Adrenal gland (tissue), 12 donors: ENCODE measurements around the gene TMEM33. TPM values are rescaled to one million over a fixed set of nuclear protein-coding genes. Genes with fewer than 3 reads are reported as not detected.
A peak's percentile ranks its signal among the peaks of the same experiment; 100 is the strongest.

ENCODE experiments used
- DNase-seq, 7 donors: peaks; one replicate each; pipeline ENCODE4 v3.0.0-alpha.2; 2019 to 2020
- H3K27ac ChIP-seq, 5 donors: fragments of 200-600 bp; sonication (generic) in 4 of 5; 1 replicate in 3 of 5; 2 replicates in 2 of 5; pipeline versions ENCODE4 v1.5.1 to v1.8.0; 2016 to 2020; ENCODE audit warnings: mild to moderate bottlenecking in 1 of 5
- H3K27me3 ChIP-seq: fragments of 200-600 bp; 2 replicates; pipeline ENCODE4 v1.8.0; 2021
- H3K36me3 ChIP-seq, 2 donors: fragments of 200-600 bp; replicated peaks in 1 of 2; 1 replicate in 1 of 2; 2 replicates in 1 of 2; pipeline versions ENCODE4 v1.5.1 to v1.8.0; 2018 to 2022
- H3K4me1 ChIP-seq, 2 donors: fragments of 200-600 bp; replicated peaks in 1 of 2; 1 replicate in 1 of 2; 2 replicates in 1 of 2; pipeline versions ENCODE4 v1.5.1 to v1.8.0; 2018 to 2021
- H3K4me3 ChIP-seq, 4 donors: fragments of 200-600 bp; sonication (generic) in 3 of 4; one replicate each; pipeline ENCODE4 v1.5.1; 2016 to 2018
- H3K9me3 ChIP-seq, 3 donors: fragments of 200-600 bp; sonication (generic) in 1 of 3; replicated peaks in 1 of 3; 1 replicate in 2 of 3; 2 replicates in 1 of 3; pipeline versions ENCODE4 v1.5.1 to v1.8.0; 2016 to 2021
- POLR2A ChIP-seq, 2 donors: fragments of 450-650 bp; IDR thresholded peaks; one replicate each; pipeline ENCODE4 v1.6.1; 2017; ENCODE audit warnings: antibody characterized with exemption in 2 of 2, mild to moderate bottlenecking in 2 of 2, moderate library complexity in 1 of 2
- WGBS, 4 donors: extraction: QIAGEN DNeasy Blood & Tissue Kit in 2 of 4; methylation state at CpG; one replicate each; pipeline versions ENCODE4 v1.1.5 to v1.1.7; 2013 to 2017; 5-methylcytosine and 5-hydroxymethylcytosine counted together
- intact Hi-C, 2 donors: fragments of 100-400 bp; cut with DNase I; formaldehyde crosslinking; loops; one replicate each; pipeline versions ENCODE4 v1.14.1 to v1.15.0; 2022 to 2023
- polyA plus RNA-seq, 3 donors: library from polyadenylated mRNA; stranded (reverse); fragments of 200-250 nt in 2 of 3; fragments of 350-450 nt in 1 of 3; fragmentation: Illumina TruSeq in 1 of 3; extraction: RNeasy Lipid Tissue Mini Kit (QIAGEN cat#74804) in 1 of 3; gene quantifications; one replicate each; pipeline ENCODE4 v1.2.3, GENCODE V29; 2013 to 2014
- total RNA-seq, 9 donors: library from RNA; depleted of rRNA in 4 of 9; stranded (reverse); fragments of >200 nt in 4 of 9; fragments of 120-200 nt in 1 of 9; fragmentation: NEBNext Ultra II Directional in 1 of 9; extraction: Animal tissue kit (Norgen Biotek cat#: 25700) in 1 of 9; gene quantifications; one replicate each; pipeline versions ENCODE4 v1.1.0 to v1.2.4, GENCODE V29; 2013 to 2023
- TF ChIP-seq, protein P1 (sequence below), 6 experiments: fragments of 450-650 bp in 4 of 6; fragments of 200-600 bp in 2 of 6; sonication (generic) in 1 of 6; IDR thresholded peaks; 1 replicate in 5 of 6; 2 replicates in 1 of 6; pipeline versions ENCODE4 v1.5.1 to v1.8.0; 2016 to 2021; ENCODE audit warnings: antibody characterized with exemption in 6 of 6, mild to moderate bottlenecking in 2 of 6, moderate library complexity in 1 of 6
- donor health status: healthy with polysubstance abuse.
- donor health status: Bipolar disorder and iron deficiency.
- donor health status: DM: yes; HTN: yes; CAD: no.
- donor health status: DM: no; HTN: no; CAD: no.
- donor health status: DM: no; HTN: no; CAD: no.
- donor health status: DM: yes; HTN: yes; CAD: no.

The TMEM33 gene
- total and polyA plus RNA-seq, 12 donors, result 6.5 to 82.1 (median 58.1) TPM

DNA sequence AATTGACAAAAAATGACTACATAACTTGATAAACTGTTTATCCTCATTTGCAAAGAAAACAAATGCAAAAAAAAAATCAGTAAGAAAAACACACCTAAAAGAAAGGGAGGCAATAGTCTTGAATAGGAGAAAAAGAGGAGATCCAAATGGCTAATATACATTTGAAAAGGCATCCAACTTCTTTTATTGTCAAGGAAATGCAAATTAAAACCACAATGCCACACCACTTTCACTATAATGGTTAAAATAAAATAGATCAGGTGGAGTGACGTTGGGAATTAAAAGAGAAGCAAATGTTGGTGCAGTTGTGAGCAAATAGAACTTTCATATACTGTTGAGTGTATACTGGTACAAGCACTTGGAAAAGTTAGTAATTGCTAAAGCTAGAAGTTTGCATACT, 49.9 kb downstream of the TMEM33 start:
- no peak overlapping the region for H3K4me3 ChIP-seq
- TF ChIP-seq POLR2A (IDR thresholded peaks at IDR 0.05), result no peak
- TF ChIP-seq, protein P1, sequence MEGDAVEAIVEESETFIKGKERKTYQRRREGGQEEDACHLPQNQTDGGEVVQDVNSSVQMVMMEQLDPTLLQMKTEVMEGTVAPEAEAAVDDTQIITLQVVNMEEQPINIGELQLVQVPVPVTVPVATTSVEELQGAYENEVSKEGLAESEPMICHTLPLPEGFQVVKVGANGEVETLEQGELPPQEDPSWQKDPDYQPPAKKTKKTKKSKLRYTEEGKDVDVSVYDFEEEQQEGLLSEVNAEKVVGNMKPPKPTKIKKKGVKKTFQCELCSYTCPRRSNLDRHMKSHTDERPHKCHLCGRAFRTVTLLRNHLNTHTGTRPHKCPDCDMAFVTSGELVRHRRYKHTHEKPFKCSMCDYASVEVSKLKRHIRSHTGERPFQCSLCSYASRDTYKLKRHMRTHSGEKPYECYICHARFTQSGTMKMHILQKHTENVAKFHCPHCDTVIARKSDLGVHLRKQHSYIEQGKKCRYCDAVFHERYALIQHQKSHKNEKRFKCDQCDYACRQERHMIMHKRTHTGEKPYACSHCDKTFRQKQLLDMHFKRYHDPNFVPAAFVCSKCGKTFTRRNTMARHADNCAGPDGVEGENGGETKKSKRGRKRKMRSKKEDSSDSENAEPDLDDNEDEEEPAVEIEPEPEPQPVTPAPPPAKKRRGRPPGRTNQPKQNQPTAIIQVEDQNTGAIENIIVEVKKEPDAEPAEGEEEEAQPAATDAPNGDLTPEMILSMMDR (IDR thresholded peaks at IDR 0.05), result no peak
- WGBS, 4 donors, result 44 to 55% (median 47%) methylated on average over 1 of the region's 1 CpG
- peaks cover 4 to 9% of the 10 kb centered on the region in 2 donors for H3K4me1 ChIP-seq
- no peak for DNase-seq
- no peaks in the 10 kb centered on the region for H3K36me3 ChIP-seq
- H3K27ac ChIP-seq, result no peak overlapping the region
- H3K9me3 ChIP-seq, result no peaks in the 10 kb centered on the region
- no peaks in the 10 kb centered on the region for H3K27me3 ChIP-seq
- intact Hi-C loops, result no loop called here

DNA sequence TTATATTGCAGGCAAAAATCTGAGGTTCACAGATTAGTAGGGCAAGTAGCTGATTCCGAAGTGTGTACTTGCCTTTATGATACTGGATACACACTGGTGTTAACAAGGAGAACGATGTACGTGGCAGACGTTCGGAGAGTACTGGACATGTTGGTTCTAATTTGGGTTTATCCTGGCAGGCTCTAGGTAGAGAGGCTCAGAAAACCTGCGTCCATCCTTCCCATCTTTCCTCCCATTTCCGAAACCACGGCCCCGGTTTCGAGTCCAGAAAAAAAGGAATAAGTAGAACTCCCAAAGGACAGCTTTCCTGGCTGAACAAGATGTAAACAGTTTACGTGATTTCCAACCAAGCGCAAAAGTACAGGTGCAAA, 54.8 kb downstream of the TMEM33 start:
- DNase-seq, result no peak
- Histone ChIP-seq H3K9me3 (no peaks in the 10 kb centered on the region), H3K4me3 (peak overlapping the region in 3 of 4 donors; percentile 66 to 81 (median 74)), H3K27me3 (no peaks in the 10 kb centered on the region), H3K4me1 (peaks cover 12 to 27% of the 10 kb centered on the region in 2 donors), H3K36me3 (no peaks in the 10 kb centered on the region), H3K27ac (peak overlapping the region in 3 of 5 donors; percentile 75 to 90 (median 88))
- TF ChIP-seq, protein P1 (IDR thresholded peaks at IDR 0.05), result no peak
- no peak for TF ChIP-seq POLR2A (IDR thresholded peaks at IDR 0.05)
- 0 to 1% (median 1%) methylated on average over 12 of the region's 12 CpGs for WGBS, 4 donors
- intact Hi-C loops, result no loop called here

DNA sequence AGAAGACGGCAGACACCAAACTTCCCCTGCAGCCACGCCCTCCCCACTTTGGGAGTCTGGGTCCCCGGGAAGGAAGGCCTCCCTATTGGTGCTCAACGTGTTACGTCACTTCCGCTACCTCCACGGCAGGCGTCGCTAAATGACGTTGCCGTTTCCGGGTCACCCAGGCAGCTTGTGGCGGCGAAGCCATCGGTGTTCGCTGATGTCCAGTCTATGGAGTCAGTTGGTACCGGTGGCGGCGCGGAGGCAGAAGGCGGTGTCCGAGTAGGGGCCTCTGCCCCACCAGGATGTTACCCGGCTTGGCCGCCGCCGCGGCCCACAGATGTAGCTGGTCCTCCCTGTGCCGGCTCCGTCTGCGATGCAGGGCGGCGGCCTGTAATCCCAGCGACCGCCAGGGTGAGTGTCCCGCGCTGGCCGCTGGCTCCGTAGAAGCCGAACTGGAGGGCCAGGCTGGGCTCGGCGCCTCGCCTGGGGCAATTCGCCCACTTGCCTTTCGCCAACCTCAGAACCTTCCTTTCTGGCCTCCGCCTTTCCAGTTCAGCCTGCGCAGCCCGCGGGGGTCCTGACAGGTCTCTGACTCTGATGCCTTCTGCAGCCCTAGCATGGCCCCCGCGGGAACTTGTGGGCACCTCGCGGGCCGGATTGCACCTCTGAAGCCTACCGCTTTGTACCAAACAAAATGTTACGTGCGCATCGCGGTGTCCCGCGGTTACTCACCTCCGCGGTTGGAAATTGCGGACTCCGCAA, 55.3 kb downstream of the TMEM33 start, which contains the start of gene SLC30A9:
TSS of gene SLC30A9 (plus strand) at position 166 of the 747 bp plus-strand sequence. CDS start at position 288, 122 bp downstream.
- peak; percentile 94 to 98 (median 96) for DNase-seq
- no peaks in the 10 kb centered on the region for H3K36me3 ChIP-seq
- WGBS, 4 donors, result 0 to 2% (median 0%) methylated on average over 26 to 64 of the region's 64 CpGs
- TF ChIP-seq, protein P1 (IDR thresholded peaks at IDR 0.05), result peak in 5 of 6 experiments; percentile 43 to 68 (median 56)
- TF ChIP-seq POLR2A (IDR thresholded peaks at IDR 0.05), result peak; percentile 83 to 86
- H3K27ac ChIP-seq, result peak within 1 kb of the TSS in 4 of 5 donors; percentile 75 to 90 (median 84)
- H3K4me1 ChIP-seq, result peaks cover 12 to 27% of the 10 kb centered on the region in 2 donors
- no peaks in the 10 kb centered on the region for H3K27me3 ChIP-seq
- H3K9me3 ChIP-seq, result no peaks in the 10 kb centered on the region
- intact Hi-C loops, result no loop called here
- H3K4me3 ChIP-seq, result peak within 1 kb of the TSS; percentile 43 to 81 (median 70)

DNA sequence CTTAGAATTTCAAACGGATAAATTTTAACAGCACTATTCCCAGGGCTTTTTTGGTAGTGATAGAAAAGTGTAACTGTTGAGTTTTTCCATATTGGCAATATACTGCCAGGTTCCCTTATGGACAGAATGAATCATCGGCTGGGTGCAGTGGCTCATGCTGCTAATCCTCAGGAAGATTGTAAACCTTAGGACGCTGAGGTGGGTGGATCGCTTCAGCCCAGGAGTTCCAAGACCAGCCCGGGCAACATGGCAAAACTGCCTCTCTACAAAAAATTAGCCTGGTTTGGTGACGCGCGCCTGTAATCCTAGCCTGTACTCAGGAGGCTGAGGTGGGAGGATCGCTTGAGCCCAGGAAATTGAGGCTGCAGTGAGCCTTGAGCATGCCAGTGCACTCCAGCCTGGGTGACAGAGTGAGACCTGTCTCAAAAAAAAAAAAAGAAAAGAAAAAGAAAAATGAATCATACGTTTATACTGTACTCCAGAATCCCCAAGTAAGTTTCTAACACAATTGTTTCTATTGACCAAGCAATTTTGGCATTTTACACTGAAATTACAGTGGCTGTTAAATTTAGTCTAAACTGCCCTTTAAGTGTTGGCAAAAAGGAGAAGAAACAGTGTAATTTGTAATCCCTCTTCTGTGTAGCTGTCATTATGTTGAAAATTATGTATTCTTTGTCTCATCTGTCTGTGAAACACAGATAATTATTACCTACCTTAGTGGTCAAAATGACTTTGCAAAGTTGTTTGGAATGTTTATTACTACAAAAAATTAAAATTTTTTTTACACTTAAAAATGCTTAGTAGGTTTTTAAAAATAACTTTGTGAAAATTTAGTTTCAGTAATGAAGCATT, 56.9 kb downstream of the TMEM33 start:
- DNase-seq, result no peak
- Histone ChIP-seq H3K9me3 (no peaks in the 10 kb centered on the region), H3K27ac (no peak overlapping the region), H3K27me3 (no peaks in the 10 kb centered on the region), H3K4me3 (no peak overlapping the region), H3K36me3 (no peaks in the 10 kb centered on the region), H3K4me1 (peaks cover 12 to 27% of the 10 kb centered on the region in 2 donors)
- TF ChIP-seq, protein P1 (IDR thresholded peaks at IDR 0.05), result no peak
- no peak for TF ChIP-seq POLR2A (IDR thresholded peaks at IDR 0.05)
- WGBS, 4 donors, result 87 to 91% (median 89%) methylated on average over 10 of the region's 10 CpGs
- intact Hi-C loops, result no loop called here
